ENCODE measurements around the gene TMEM248.
"Not testable (repeated sequence)": the region's sequence is repeated elsewhere in the genome, so short reads cannot be mapped to it uniquely, and the experiment has no call there.

GRCh38 chr7:66880577-66880976, 40.4 kb upstream of the TMEM248 start:
- TF ChIP-seq CTCF (conservative IDR thresholded peaks at IDR 0.05); EZH2 (IDR thresholded peaks at IDR 0.05; ENCODE audit: low read depth): not testable (repeated sequence)
